BE2C (cell line): ENCODE data around the gene COL13A1.

Experiments used
- DNase-seq: peaks from one replicate; pipeline ENCODE4 v3.0.0-alpha.2; 2020
- H3K27me3 ChIP-seq: fragments of 250-450 bp; sonication (Bioruptor Pico); 2 replicates; pipeline ENCODE4 v1.5.1; 2020; ENCODE audit warnings: mild to moderate bottlenecking
- H3K36me3 ChIP-seq: fragments of 250-450 bp; sonication (Bioruptor Pico); 2 replicates; pipeline ENCODE4 v1.5.1; 2020; ENCODE audit warnings: mild to moderate bottlenecking
- H3K4me1 ChIP-seq: fragments of 250-450 bp; sonication (Bioruptor Pico); 2 replicates; pipeline ENCODE4 v1.5.1; 2020
- H3K4me3 ChIP-seq: 2 replicates; pipeline ENCODE4 v1.5.1; 2011; ENCODE audit warnings: low read depth, low read length
- H3K9me3 ChIP-seq: fragments of 250-450 bp; sonication (Bioruptor Pico); 2 replicates; pipeline ENCODE4 v1.5.1; 2020
- CTCF ChIP-seq: IDR thresholded peaks from 2 replicates; pipeline ENCODE4 v1.5.1; 2012; ENCODE audit warnings: mild to moderate bottlenecking, low read depth, low read length

Gene COL13A1

GRCh38 chr10:69875856-69876255 is 74.2 kb downstream of the COL13A1 start:
- Histone ChIP-seq H3K27me3 (no peaks in the 10 kb centered on the region), H3K9me3 (no peaks in the 10 kb centered on the region), H3K36me3 (no peaks in the 10 kb centered on the region), H3K4me1 (peaks cover 9% of the 10 kb centered on the region), H3K4me3 (no peak overlapping the region)
- TF ChIP-seq CTCF = no peak
- no peak for DNase-seq

GRCh38 chr10:69876286-69876685 is 74.6 kb downstream of the COL13A1 start:
- no peak for TF ChIP-seq CTCF
- Histone ChIP-seq H3K4me3 (no peak overlapping the region), H3K27me3 (no peaks in the 10 kb centered on the region), H3K36me3 (no peaks in the 10 kb centered on the region), H3K4me1 (peaks cover 11% of the 10 kb centered on the region), H3K9me3 (no peaks in the 10 kb centered on the region)
- no peak for DNase-seq

GRCh38 chr10:69876931-69877330 is 75.2 kb downstream of the COL13A1 start:
- no peak for DNase-seq
- no peaks in the 10 kb centered on the region for H3K27me3 ChIP-seq

GRCh38 chr10:69878038-69878437 is 76.3 kb downstream of the COL13A1 start:
- Histone ChIP-seq H3K4me1 (peaks cover 11% of the 10 kb centered on the region), H3K27me3 (no peaks in the 10 kb centered on the region), H3K9me3 (no peaks in the 10 kb centered on the region), H3K4me3 (no peak overlapping the region), H3K36me3 (no peaks in the 10 kb centered on the region)
- no peak for TF ChIP-seq CTCF
- DNase-seq = no peak

More at GRCh38 chr10:69876931-69877330, 75.2 kb downstream of the COL13A1 start:
- Histone ChIP-seq H3K4me1 (peaks cover 11% of the 10 kb centered on the region), H3K36me3 (no peaks in the 10 kb centered on the region), H3K9me3 (no peaks in the 10 kb centered on the region), H3K4me3 (no peak overlapping the region)
- TF ChIP-seq CTCF = no peak

GRCh38 chr10:69878951-69879350 is 77.2 kb downstream of the COL13A1 start:
- TF ChIP-seq CTCF = no peak
- Histone ChIP-seq H3K9me3 (no peaks in the 10 kb centered on the region), H3K4me3 (no peak overlapping the region), H3K36me3 (no peaks in the 10 kb centered on the region), H3K27me3 (no peaks in the 10 kb centered on the region), H3K4me1 (peaks cover 11% of the 10 kb centered on the region)
- no peak for DNase-seq

GRCh38 chr10:69879634-69880257 is 78.0 kb downstream of the COL13A1 start:
- DNase-seq = no peak
- Histone ChIP-seq H3K36me3 (no peaks in the 10 kb centered on the region), H3K4me1 (peaks cover 11% of the 10 kb centered on the region), H3K27me3 (no peaks in the 10 kb centered on the region), H3K4me3 (no peak overlapping the region; the same call in 1 of the 2 replicates), H3K9me3 (no peaks in the 10 kb centered on the region)
- no peak for TF ChIP-seq CTCF
